ELR (cell line): ENCODE data around the gene PLCD3.

Experiments
- DNase-seq: peaks from one replicate; pipeline ENCODE4 v3.0.0-alpha.2; 2015; ENCODE audit warnings: low read depth

The PLCD3 gene

DNA sequence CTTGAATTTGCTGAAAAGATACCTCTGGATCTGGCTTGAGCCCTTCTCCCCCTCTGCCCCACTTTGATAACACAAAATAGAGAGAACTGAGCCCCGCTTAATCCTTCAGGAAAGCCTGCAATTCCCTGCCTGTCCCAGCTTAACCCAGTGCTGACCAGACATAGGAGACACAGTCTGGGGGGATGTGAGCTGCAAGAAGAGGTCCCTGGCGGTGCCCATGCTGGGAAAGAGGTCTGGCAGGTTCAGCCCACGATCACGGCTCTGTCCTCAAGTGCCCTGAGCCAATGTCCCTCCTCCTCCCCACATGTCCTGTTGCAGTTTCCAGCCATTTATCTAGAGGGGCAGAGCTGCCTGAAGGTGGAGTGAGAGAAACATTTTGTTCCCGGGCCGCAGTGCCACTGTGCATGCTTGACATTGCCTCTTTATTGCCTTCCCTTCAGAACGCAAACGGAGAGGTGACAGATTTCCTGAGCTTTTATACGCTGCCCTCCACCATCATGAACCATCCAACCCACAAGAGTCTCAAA, 29.0 kb downstream of the PLCD3 start:
- DNase-seq, result no peak

DNA sequence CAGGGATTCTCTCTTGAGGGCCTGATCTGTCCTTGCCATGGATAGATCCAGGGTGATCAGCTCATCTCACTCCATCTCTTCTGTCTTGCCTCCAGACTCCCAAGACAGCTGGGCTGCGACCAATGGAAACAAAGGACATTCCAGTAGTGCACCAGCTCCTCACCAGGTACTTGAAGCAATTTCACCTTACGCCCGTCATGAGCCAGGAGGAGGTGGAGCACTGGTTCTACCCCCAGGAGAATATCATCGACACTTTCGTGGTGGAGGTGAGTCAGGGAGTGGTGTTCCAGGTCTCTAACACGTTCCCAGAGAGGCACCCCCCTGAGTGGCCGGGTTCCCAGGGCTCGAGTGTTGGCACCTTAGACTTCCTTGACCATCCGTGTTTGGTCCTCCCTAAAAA, 29.5 kb downstream of the PLCD3 start:
- no peak for DNase-seq

DNA sequence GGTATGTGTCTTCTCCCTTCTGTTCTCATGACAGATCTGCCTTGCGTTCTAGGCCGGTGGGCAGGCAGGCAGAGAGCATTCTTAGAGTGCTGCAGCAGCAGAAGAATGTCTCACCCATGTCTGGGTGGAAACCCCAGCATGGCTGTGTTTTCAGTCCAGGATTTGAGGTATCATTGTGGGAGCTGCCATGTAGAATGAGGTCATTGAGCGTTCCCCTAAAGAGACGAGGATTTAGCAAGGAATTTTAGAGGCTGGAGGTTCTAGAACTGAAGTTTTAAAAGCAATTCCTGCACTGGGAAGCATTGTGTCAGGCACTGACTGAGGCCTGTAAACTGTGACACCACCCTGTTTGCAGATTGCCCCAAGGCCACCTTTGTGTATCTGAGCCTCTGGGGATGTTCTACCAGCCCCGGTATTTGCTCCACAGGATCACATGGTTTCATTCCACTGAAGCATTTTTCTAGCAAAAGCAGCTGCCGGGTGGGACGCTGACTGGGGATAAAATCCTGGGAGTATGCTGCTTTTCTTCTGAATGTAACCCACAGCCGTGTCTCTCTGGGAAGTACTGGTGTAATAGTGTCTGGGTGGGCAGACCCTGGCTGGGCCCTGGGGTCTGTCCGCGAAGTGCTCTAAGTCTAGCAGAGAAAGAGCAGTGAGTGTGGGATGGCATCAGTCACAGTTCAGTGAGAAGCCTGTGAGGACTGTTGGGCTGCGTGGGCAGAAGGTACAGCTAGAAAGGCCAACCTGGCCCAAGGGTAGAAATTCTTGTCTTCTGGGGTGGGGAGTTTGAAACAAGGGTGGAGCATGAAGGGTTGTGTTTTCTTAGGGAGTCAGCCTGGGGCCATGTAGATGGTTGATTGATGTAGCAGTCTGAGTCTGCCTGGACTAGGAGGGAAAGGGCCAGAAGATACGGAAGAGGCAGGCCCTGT, 30.2 kb downstream of the PLCD3 start:
- DNase-seq, result no peak

DNA sequence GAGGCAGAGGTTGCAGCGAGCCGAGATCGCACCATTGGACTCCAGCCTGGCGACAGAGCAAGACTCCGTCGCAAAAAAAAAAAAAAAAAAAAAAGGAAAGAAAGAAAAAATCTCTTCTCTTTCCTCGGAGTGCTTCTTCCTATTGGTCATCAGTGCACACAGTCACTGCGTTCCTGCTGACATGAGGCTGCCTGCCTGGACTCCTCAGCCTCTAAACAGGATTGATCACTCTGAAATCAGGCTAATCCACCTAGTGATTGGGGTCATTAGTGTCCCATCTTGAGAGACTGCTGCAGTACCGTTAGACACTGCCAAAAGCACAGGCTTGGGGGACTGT, 30.8 kb downstream of the PLCD3 start:
- DNase-seq, result no peak

DNA sequence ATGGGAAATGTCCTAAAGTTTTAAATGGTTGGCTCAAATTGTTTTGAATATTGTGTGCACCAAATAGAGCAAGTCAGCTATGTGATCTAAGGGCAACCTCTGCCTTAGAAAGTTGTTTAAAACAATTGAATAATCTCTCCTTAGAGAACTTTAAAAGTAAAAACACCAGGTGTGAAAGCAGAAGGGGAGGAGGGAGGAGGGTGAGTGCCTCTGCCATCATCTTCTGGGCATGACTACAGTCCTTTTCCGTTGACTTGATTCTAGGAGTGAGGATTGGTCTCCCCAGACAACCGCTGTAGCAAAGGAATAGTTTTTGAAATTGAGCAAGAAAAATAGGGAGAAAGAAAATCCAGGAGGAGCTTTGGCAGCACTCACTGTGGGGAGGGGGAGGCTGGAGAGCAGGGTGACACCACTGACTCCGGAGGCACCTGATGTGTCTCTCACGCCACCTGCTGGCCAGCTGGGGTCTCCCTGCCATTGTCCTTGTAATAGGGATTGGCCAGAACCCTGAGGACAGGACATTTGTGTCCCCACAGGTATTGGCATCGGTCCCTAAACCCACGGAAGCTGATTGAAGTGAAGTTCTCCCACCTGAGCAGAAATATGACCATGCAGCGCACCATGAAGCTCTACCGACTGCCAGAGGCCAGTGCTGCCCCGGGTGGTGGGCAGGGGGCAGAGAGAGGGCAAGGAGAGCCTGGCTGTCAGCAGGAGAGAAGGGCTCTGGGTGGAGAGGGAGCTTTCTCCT, 33.3 kb downstream of the PLCD3 start:
- DNase-seq, result peak; percentile 79

DNA sequence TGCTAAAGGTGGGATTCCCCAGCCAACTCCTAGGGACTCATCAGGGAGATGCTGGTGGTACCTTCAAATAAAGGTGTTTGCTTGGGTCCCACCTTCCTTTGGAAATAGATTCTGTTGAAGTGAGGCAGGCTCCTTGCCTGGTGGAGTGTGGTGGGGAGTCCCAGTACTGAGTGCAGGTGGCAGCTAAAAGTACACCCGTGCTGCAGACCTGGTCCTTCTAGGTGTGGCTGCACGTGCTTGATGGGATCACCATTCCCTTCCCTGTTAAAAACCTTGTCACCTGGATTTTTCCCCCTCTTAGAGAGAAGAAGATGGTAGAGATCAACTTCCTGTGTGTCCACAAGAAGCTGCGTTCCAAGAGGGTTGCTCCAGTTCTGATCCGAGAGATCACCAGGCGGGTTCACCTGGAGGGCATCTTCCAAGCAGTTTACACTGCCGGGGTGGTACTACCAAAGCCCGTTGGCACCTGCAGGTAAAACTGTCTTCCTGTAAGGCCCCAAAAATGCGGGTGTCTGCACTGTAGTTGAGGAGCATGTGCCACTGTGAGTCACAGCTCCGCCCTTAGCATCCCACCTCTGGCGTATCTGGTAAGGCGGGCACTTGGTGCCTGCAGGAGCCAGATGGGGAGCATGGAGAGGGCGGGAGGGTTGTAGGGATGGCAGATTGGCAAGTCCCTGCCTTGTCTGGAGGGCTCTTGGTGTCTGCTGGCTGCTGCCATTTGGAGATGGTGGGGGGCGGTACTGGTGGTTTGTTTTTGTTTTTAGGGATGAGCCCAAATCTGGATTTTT, 34.0 kb downstream of the PLCD3 start:
- DNase-seq, result no peak

DNA sequence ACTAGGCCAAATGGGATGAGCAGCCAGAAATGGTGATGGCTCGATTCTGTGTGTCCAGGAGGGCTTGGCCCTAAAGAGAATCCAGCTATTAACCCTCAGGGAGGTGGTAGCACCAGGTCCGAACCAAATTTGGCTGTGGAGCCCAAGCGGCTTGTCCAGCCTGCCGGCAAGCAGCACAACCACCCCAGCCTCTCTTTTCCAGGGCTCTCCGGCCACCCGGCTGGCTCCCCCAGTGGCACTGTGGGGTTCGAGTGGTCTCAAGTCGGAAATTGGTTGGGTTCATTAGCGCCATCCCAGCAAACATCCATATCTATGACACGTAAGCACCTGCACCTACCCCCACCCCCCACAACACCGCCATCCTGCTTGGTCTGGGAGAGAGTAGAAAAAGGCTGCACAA, 35.4 kb downstream of the PLCD3 start:
- no peak for DNase-seq

DNA sequence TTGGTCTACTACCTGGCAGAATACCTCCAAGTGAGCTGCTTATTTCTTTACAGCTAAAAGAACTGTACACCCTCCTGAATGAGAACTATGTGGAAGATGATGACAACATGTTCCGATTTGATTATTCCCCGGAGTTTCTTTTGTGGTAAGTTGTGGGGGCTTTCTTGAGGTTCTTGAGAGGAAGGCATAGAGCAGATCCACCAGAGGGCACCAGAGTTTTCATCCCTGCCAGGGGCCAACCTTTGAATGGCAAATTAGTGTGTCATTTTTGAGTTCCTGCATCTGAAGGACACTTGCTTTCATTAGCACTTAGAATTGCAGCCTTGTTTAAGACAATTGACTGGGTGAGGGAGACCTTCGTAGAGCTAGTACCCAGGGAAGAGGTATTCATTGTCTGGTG, 36.2 kb downstream of the PLCD3 start:
- peak; percentile 66 for DNase-seq

DNA sequence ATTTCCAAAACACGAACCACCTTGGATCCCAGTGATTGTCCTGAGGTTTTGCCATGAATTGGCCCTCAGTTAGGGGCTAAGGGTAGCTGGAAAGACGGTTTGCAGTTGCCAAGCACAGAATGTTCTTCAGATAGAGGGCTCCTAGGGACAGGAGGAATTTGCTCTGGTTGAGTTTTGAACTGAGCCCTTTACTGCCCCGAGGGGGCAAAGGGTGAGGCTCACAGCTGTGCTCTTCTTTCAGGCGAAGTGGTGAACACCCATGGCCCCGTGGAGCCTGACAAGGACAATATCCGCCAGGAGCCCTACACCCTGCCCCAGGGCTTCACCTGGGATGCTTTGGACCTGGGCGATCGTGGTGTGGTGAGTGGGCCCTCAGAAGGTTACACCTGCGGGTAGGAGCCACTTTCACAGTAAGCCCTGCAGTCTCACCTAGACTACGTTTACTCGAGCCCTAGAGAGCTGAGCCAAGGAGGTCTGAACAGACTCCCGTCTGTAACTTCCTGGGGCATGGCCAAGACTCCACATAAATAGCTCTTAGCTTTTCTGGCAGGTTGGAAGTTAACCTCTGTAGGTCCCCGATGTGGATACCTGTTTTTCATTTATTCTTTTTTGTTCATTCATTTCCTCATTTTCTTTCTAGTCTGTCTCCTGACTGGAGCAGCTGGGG, 38.7 kb downstream of the PLCD3 start:
- no peak for DNase-seq

DNA sequence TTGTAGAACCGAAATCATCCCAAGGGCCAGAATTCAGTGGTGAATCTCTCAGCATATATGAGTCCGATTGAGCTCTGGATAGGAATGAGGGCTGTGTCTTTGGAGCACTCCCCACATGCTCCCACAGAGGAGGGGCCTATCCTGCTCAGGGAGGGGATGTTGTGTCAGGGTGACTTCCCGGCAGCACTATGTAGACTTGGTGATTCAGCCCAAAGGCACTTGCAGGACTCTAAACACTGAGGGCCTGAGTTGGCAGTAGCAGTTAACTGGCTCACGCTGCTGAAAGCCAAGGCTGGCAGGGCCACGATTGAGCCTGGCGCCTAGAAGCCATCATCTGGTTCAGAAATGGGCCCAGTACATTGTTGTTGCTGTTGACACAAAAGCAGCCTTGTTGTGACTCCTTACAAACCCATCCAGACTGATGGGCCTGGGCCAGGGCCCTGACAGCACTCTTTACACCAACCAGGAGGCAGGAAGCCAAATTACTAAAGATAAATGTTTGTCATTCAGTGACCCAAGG, 39.3 kb downstream of the PLCD3 start:
- peak; percentile 100 for DNase-seq

DNA sequence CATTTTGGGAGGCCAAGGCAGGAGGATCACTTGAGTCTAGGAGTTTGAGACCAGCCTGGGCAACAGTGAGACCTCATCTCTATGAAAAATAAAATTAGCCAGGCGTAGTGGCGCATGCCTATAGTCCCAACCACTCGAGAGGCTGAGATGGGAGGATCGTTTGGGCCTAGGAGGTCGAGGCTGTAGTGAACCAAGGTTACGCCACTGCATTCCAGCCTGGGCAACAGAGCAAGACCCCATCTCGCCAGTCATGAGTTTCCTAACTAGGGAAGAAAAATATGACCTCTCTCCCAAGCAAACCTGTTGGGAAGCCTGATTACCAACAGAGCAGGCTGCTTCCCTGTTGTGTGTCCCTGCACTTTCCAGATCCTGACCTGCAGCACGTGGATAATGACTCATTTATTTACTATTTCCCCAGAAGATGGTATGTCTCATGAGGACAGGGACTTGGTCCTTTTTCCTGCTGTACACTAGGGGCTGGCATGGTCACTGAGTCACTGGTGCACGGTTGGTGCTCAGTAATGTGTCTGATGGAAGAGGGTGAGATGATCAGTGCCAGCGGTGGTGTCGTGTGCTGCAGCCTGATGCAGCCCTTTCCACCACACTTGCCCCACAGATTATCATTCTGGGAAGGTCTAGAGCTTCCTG, 40.4 kb downstream of the PLCD3 start:
- DNase-seq, result peak; percentile 73

DNA sequence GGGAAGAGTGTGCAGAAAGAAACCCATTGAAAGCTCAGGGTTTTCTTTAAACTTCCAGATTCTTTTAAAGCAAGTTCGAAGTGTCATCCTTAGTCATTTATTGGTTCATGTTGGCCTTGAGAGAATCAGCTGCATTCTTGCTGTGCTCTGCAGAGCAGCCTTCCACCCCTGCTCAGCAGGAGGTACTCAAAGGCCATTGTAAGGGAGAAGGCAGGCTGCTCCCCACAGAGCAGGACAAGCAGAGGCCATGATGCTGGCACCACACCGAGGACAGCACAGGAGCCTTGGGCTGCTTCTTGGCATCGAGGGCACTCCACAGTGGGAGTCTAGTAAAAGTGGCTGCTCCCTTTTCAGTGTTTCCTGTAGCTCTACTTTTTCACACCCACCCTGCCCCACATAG, 41.6 kb downstream of the PLCD3 start:
- DNase-seq, result peak; percentile 41

DNA sequence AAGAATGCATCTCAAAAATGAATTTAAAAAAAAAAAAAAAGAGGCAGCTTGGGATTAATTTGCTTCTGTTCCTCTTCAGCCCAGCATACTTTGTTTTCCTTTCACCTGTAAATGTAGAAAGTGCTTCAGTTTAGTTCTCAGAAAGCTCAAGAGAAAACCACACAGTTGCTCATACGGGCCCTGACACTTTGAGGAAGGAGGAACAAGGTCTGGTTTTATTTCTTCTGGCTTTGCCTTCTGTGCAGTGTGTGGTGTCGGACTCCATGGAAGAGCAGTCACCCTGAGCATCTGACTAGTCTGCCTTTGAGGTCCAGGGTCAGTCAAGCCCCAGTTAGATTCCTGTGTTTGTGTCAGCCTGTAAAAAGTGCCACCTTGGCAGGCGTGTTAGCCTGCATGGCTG, 43.6 kb downstream of the PLCD3 start:
- DNase-seq, result no peak

DNA sequence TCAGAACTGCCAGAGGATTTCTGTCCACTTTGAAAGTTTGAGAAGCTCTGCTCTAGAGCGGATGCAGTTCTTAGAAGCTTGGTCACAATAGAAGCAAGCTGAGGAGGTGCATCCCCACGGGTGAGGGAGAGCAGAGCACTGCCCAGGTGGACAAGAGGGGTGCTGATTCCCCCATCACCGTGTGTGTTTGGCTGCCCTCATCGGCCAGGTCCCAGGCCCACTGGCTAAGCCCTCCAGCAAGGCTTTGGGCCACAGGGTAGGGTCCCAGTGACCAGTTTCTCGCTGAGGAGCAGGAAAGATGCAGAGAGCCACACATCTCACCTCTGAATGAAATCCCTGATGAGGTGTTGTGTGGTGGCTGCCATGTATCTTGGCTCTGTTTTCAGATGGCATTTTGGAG, 44.3 kb downstream of the PLCD3 start:
- no peak for DNase-seq

DNA sequence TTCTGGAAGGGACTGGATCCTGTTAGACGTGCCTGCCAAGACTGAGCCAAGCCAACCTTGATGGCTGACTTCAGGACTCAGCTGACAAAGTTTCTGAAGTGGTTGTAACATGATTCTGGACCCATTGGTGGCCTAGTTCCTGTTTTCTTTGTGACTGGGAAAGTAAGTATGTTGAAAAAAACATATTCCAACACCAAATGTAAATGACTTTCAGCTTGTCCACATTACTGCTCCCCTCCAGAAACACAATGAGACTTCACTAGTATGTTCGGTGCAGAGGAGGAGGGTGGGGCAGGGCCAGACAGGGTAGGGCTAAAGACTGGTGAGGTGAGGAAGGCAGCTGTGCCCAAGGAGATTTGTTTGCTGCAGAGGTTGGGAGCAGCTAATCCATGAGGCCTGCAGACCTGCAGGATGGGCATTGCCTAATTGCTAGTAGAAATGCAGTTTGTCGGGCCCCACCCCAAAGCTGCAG, 44.8 kb downstream of the PLCD3 start:
- DNase-seq, result no peak

DNA sequence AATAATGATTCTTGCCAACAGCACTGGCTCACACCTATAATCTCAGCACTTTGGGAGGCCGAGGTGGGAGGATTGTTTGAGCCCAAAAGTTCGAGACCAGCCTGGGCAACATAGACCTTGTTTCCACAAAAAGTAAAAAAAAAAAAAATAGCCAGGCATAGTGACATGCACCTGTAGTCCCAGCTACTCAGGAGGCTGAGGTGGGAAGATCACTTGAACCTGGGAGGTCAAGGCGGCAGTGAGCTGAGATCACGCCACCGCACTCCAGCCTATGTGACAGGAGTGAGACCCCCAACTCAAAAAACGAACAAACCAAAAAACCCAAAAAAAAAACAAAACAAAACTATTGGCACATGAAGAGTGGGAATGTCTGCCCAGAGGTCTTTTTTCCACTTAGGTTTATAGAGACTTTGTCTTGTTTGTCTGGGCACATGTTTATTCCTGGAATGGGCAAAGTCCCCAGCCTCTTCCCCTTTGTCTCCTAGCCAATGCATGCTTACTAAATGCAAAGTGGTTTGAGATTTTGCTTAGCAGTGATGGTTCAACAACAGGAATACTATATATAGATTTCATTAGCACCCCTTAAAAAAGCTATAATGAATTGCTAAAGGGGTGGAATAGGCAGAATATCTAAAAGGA, 45.3 kb downstream of the PLCD3 start:
- DNase-seq, result no peak

DNA sequence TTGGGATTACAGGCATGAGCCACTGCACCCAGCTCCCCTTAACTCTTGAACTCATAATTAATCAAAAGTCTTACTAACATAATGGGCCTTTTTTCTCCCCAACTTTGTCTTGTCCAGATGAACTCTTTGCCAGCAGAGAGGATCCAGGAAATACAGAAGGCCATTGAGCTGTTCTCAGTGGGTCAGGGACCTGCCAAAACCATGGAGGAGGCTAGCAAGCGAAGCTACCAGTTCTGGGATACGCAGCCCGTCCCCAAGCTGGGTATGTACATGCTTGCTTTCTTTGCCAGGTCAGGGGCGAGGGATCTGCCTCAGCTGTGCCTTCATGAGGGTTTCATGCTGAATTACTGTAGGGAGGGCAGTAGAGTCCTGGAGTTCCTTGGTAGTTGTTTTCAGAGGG, 45.9 kb downstream of the PLCD3 start:
- DNase-seq, result no peak

DNA sequence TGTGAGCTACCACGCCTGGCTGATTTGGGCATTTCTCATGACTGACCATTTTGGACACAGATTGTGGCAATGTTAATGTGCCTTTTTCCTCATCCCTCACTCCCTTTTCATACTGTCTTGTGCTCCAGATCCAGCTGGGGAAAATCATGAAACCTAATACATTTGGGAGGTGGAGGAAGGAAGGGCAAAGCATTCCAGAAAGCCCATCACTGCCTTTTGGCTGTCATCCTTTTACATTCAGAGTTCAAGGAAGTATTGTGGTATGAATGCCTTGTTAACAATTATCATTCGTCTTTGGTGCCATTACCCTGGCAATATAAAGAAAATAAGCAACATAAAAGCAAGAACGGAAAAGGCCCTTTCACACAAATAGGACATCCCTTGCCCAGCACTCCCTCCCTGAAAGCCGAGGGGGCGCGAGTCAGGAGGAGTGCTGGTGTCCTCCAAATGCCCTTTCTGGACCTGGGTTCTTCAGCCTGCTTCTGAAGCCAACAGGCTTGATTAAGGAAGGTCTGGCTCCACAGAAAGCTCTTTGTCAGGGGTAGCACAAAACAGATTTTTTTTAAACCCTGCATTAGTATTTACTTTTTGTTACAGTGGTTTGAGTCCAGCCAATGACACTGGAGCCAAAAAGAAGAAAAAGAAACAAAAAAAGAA, 51.1 kb downstream of the PLCD3 start:
- no peak for DNase-seq

DNA sequence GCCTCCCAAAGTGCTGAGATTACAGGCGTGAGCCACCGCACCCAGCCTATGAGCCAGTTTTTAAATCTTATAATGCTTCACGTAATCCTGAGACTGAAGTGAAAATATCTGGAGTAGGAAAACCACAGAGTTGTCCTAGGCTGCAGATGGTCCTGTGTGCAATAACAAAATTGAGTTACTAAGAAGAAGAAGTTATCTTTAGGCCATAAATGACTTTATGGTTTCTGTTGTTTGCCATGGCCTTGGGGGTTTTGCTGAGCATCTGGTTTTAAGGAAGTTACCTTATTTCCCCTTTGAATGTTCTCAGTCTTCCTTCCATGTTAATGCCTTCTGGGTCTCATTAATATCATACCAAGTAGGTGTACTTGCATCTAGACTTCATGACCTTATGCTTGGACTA, 54.7 kb downstream of the PLCD3 start:
- no peak for DNase-seq
